Fibroblast of lung (primary cell): Measurements from ENCODE around the gene RRN3. TPM values are rescaled to one million over a fixed set of nuclear protein-coding genes. Genes with fewer than 3 reads are reported as not detected.
"Not testable (repeated sequence)": the region's sequence is repeated elsewhere in the genome, so short reads cannot be mapped to it uniquely, and the experiment has no call there.

Experiments used
- DNase-seq, 2 donors: peaks; one replicate each; pipeline versions ENCODE4 v3.0.0 to v3.0.0-alpha.2; 2010; ENCODE audit warnings: low read depth in 2 of 2
- H2AFZ ChIP-seq: 2 replicates; pipeline ENCODE4 v1.5.1; 2012; ENCODE audit warnings: low read length, control low read depth, inconsistent platforms
- H3K27ac ChIP-seq: 2 replicates; pipeline ENCODE4 v1.5.1; 2011; ENCODE audit warnings: low read length, control low read depth; ENCODE audit not compliant: insufficient read depth
- H3K27me3 ChIP-seq: 2 replicates; pipeline ENCODE4 v1.5.1; 2011; ENCODE audit warnings: mild to moderate bottlenecking, low read length; ENCODE audit not compliant: control insufficient read depth, insufficient read depth
- H3K36me3 ChIP-seq: 2 replicates; pipeline ENCODE4 v1.5.1; 2011; ENCODE audit warnings: low read length; ENCODE audit not compliant: control insufficient read depth, insufficient read depth
- H3K4me1 ChIP-seq: 2 replicates; pipeline ENCODE4 v1.5.1; 2011; ENCODE audit warnings: low read length; ENCODE audit not compliant: control insufficient read depth, insufficient read depth; ENCODE audit errors: extremely low read depth
- H3K4me2 ChIP-seq: 2 replicates; pipeline ENCODE4 v1.5.1; 2011; ENCODE audit warnings: low read length, control low read depth; ENCODE audit not compliant: insufficient read depth; ENCODE audit errors: extremely low read depth
- H3K4me3 ChIP-seq, 4 experiments: fragments of 200-600 bp in 1 of 4; sonication (generic) in 1 of 4; replicated peaks in 1 of 4; 2 replicates each; pipeline ENCODE4 v1.5.1; 2011 to 2016; ENCODE audit warnings: low read length in 4 of 4, low read depth in 3 of 4, mild to moderate bottlenecking in 3 of 4, control low read depth in 2 of 4, inconsistent platforms in 1 of 4, mixed read lengths in 1 of 4; ENCODE audit not compliant: insufficient read depth in 1 of 4; ENCODE audit errors: control extremely low read depth in 1 of 4
- H3K79me2 ChIP-seq: 2 replicates; pipeline ENCODE4 v1.5.1; 2012; ENCODE audit warnings: mild to moderate bottlenecking, low read length, inconsistent platforms; ENCODE audit not compliant: control insufficient read depth, insufficient read depth
- H3K9ac ChIP-seq: 2 replicates; pipeline ENCODE4 v1.5.1; 2011; ENCODE audit warnings: mild to moderate bottlenecking, low read length, control low read depth; ENCODE audit not compliant: insufficient read depth
- H3K9me3 ChIP-seq: 2 replicates; pipeline ENCODE4 v1.5.1; 2012; ENCODE audit warnings: low read depth, low read length; ENCODE audit not compliant: control insufficient read depth, insufficient read depth
- H4K20me1 ChIP-seq: 2 replicates; pipeline ENCODE4 v1.5.1; 2011; ENCODE audit warnings: low read length; ENCODE audit not compliant: control insufficient read depth, insufficient read depth; ENCODE audit errors: extremely low read depth
- CTCF ChIP-seq, 2 donors: IDR thresholded peaks in 1 of 2; conservative IDR thresholded peaks in 1 of 2; 1 replicate in 1 of 2; 2 replicates in 1 of 2; pipeline ENCODE4 v1.5.1; 2011 to 2012; ENCODE audit warnings: low read length in 2 of 2, control low read depth in 1 of 2, inconsistent platforms in 1 of 2, low read depth in 1 of 2, mild to moderate bottlenecking in 1 of 2
- EZH2 ChIP-seq: IDR thresholded peaks from 2 replicates; pipeline ENCODE4 v1.5.1; 2012; ENCODE audit warnings: low read length, control low read depth, mild to moderate bottlenecking; ENCODE audit errors: missing control alignments
- polyA plus RNA-seq, 2 donors: library from polyadenylated mRNA; depleted of rRNA in 1 of 2; stranded (reverse) in 1 of 2; unstranded in 1 of 2; fragments of >200 nt; gene quantifications; 2 replicates each; pipeline ENCODE4 v1.2.1, GENCODE V29; 2011 to 2012; ENCODE audit warnings: missing spikeins in 1 of 2
- total RNA-seq: library from RNA; depleted of rRNA; stranded (reverse); fragments of >200 nt; gene quantifications from 2 replicates; pipeline ENCODE4 v1.2.1, GENCODE V29; 2014

RRN3 gene
- total and polyA plus RNA-seq, 2 donors (not counting 1 experiment from before 2014, with no cell fraction given), result 28.9 to 43.6 TPM

DNA sequence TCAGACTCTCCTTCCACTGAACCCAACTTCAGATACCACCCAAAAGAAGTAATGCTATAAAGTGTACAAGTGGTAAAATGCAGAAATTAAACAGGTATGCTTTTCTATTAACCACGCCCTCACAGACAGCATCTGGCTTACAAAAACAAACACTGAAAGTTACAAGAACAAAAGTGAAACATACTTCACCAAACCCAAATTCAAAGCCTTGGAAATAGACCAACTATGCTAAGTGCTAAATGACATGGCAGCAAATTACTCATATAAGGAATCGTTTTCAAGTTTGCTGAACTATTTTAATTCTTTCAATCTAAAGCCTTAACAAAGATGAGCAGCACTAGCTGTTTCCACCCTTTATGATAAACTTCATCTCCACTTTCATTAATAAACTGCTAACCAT, 17.9 kb downstream of the RRN3 start:
- H3K36me3 ChIP-seq, H4K20me1 ChIP-seq, H3K27me3 ChIP-seq, H3K4me1 ChIP-seq, H3K79me2 ChIP-seq, H3K9ac ChIP-seq, H3K9me3 ChIP-seq, H3K4me3 ChIP-seq, H3K27ac ChIP-seq, H2AFZ ChIP-seq, H3K4me2 ChIP-seq, DNase-seq: not testable (repeated sequence)

GRCh38 chr16:15073101-15073500, 21.0 kb downstream of the RRN3 start:
- Histone ChIP-seq H3K27me3 (no peaks in the 10 kb centered on the region), H4K20me1 (no peaks in the 10 kb centered on the region), H3K27ac (no peak overlapping the region), H3K79me2 (no peaks in the 10 kb centered on the region), H3K4me2 (no peak overlapping the region), H3K36me3 (peaks cover 4% of the 10 kb centered on the region), H3K4me3 (no peak overlapping the region), H3K9ac (no peak overlapping the region), H3K9me3 (no peaks in the 10 kb centered on the region), H2AFZ (no peak overlapping the region), H3K4me1 (no peaks in the 10 kb centered on the region)
- no peak for DNase-seq
- TF ChIP-seq CTCF (conservative IDR thresholded peaks at IDR 0.05 in 1 of 2, IDR thresholded peaks at IDR 0.05 in 1 of 2; ENCODE audit: low read depth in 1 of 2, low read length in 2 of 2), result no peak
- TF ChIP-seq EZH2, result no peak

DNA sequence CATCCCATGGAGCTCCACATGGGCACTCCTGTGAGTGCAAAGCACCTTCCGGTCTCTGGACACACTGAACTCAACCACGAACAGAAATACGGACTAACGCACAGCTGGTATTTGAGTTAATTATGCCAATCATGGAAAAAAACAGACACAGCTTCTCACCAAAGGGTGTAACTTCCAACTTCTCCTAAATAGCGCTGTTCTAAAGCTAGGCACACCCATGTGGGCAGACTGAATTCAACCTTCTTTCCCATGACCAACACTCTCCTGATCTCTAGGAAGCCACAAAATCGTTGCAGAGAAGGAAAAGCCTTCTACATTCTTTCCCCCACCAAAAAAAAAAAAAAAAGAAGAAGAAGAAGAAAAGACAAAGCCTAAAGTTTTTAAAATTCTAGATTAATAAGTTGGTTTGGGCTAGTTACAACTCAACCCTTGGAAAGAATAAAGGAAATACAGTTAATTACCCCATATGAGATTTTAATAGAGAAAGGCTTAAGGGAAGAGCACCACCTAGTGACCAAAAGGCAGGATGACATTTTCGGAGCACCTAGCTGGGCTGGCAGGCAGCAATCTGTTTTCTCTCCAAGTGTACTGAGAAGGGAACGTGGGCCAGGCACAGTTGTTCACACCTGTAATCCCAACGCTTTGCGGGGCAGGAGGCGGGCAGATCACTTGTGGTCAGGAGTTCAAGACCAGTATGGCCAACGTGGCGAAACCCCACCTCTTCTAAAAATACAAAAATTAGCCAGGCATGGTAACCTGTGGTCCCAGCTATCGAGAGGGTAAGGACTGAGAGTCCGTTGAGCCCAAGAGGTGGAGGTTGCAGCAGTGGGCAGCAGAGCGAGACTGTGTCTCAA, 21.9 kb downstream of the RRN3 start:
- H3K79me2 ChIP-seq, H3K27ac ChIP-seq, H3K4me1 ChIP-seq, H4K20me1 ChIP-seq, H2AFZ ChIP-seq, H3K9me3 ChIP-seq, DNase-seq, H3K4me2 ChIP-seq, H3K36me3 ChIP-seq, H3K27me3 ChIP-seq, H3K9ac ChIP-seq, H3K4me3 ChIP-seq: not testable (repeated sequence)
- TF ChIP-seq CTCF (conservative IDR thresholded peaks at IDR 0.05 in 1 of 2, IDR thresholded peaks at IDR 0.05 in 1 of 2; ENCODE audit: low read depth in 1 of 2, low read length in 2 of 2), result peak in 1 of 2 donors; percentile 19

DNA sequence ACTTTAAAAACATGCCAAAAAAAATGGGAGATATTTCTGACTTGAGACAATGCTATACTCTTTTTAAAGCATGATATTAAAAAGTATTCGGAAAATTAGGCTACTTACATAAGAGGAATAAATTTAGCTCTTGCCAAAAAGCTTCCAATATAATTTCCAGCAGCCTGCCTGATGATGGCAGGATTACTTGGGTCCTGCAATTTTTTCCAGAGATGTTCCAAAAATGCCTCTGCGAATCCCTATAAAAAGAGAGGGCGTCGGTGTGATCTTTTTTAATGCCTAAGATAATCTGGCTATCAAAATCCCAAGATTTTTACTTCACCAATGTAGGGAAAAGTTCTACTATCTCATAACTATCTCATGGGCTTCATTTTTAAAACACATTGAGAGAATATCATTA, 23.1 kb downstream of the RRN3 start:
- H3K4me1 ChIP-seq, H3K9ac ChIP-seq, H3K27me3 ChIP-seq, H4K20me1 ChIP-seq, H3K4me2 ChIP-seq, H3K27ac ChIP-seq, H3K9me3 ChIP-seq, H3K4me3 ChIP-seq, H2AFZ ChIP-seq, DNase-seq, H3K36me3 ChIP-seq, H3K79me2 ChIP-seq: not testable (repeated sequence)

DNA sequence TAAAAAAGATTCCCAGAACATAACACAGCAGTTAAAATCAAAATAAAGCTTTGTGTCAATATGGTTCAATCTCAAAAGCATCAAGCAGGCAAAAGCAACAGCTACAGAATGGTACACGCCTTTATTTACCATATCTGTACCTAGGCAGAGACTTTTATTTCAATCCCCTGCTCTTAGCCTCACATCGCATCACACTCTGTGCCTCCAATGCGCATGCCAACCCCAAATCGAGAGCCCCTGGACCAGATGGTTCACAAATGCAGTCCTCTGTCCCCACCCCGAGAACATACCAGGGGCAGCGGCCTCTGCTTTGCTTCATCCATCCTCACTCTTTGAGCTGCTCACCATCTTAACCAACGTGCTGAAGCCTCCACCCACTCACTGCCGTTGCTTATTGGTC, 27.4 kb downstream of the RRN3 start:
- H3K79me2 ChIP-seq, DNase-seq, H3K27me3 ChIP-seq, H3K9ac ChIP-seq, H3K36me3 ChIP-seq, H3K9me3 ChIP-seq, H3K27ac ChIP-seq, H3K4me2 ChIP-seq, H3K4me1 ChIP-seq, H4K20me1 ChIP-seq, H2AFZ ChIP-seq, H3K4me3 ChIP-seq: not testable (repeated sequence)
